K562 (cell line): ENCODE results near the gene RNF213.

Experiments used
- CTCF ChIP-seq, 3 experiments: IDR thresholded peaks in 2 of 3; conservative IDR thresholded peaks in 1 of 3; 2 replicates each; pipeline ENCODE4 v1.5.1; 2011 to 2012; ENCODE audit warnings: low read length in 3 of 3, mild to moderate bottlenecking in 3 of 3, control low read depth in 2 of 3, improper control_type of control experiment in 1 of 3, inconsistent platforms in 1 of 3, low read depth in 1 of 3, mixed read lengths in 1 of 3, moderate library complexity in 1 of 3; ENCODE audit not compliant: insufficient read depth in 2 of 3
- ZFP36 ChIP-seq: fragments of 150-350 bp; IDR thresholded peaks from 2 replicates; pipeline ENCODE4 v1.6.1; 2018; ENCODE audit warnings: low read length, low read depth; ENCODE audit not compliant: partially characterized antibody
- ZNF24 ChIP-seq: fragments of 450-650 bp; IDR thresholded peaks from 2 replicates; pipeline ENCODE4 v1.6.1; 2016
- ZNF445 ChIP-seq: fragments of 250-450 bp; sonication (Bioruptor Pico); IDR thresholded peaks from 2 replicates; pipeline ENCODE4 v1.4.0; 2020; ENCODE audit warnings: low read depth, mild to moderate bottlenecking, moderate library complexity

DNA sequence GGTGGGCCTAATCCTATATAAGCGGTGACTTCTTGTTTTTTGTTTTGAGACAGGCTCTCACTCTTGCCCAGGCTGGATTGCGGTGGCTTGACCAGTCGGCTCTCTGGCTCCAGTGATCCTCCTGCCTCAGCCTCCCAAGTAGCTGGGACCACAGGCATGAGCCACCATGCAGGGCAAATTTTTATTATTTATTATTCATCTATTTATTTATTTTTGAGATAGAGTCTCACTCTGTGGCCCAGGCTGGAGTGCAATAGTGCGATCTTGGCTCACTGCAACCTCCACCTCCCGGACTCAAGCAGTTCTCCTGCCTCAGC is 4.7 kb upstream of the RNF213 start:
- no peak for TF ChIP-seq ZNF445 (CRISPR knock-in tag)
- no peak for TF ChIP-seq CTCF (IDR thresholded peaks at IDR 0.05 in 2 of 3, conservative IDR thresholded peaks at IDR 0.05 in 1 of 3; ENCODE audit: insufficient read depth in 2 of 3, low read depth in 1 of 3, low read length in 3 of 3)
- no peak for TF ChIP-seq ZFP36
- no peak for TF ChIP-seq ZNF24
